ENCODE results near the gene PPP1R18. TPM values are rescaled to one million over a fixed set of nuclear protein-coding genes. Genes with fewer than 3 reads are reported as not detected.

Gene PPP1R18
- total RNA-seq = 76.3 and 96.5 TPM in 2 replicates

GRCh38 chr6:30686009-30686907 is at the start of gene PPP1R18:
Gene PPP1R18, minus strand, starts transcription at chr6:30686645. Its CDS starts 627 bp downstream, at chr6:30686018.

GRCh38 chr6:30719791-30720737 is 33.6 kb upstream of the PPP1R18 start, which contains the start of gene TUBB:
Gene TUBB, plus strand, starts transcription at chr6:30720352. Its CDS starts 155 bp downstream, at chr6:30720507.

GRCh38 chr6:30717129-30717844 is 30.8 kb upstream of the PPP1R18 start, which contains the start of gene MDC1:
Gene MDC1, minus strand, starts transcription at chr6:30717281. Its CDS starts 2,106 bp downstream, at chr6:30715175.

GRCh38 chr6:30690403-30691207 is 4.2 kb upstream of the PPP1R18 start, which contains the start of gene NRM:
Gene NRM, minus strand, starts transcription at chr6:30690984. Its CDS starts 10 bp downstream, at chr6:30690974.

GRCh38 chr6:30672445-30673253 is 13.8 kb downstream of the PPP1R18 start, which contains the start of gene DHX16:
Gene DHX16, minus strand, starts transcription at chr6:30673006. Its CDS starts 165 bp downstream, at chr6:30672841.

GRCh38 chr6:30646450-30647241 is 39.8 kb downstream of the PPP1R18 start, which contains the start of gene C6orf136:
Gene C6orf136, plus strand, starts transcription at chr6:30647133. Its CDS starts 99 bp downstream, at chr6:30647232.

GRCh38 chr6:30626484-30627366 is 59.7 kb downstream of the PPP1R18 start, which contains the start of gene ATAT1:
Gene ATAT1, plus strand, starts transcription at chr6:30626874.

Small RNAs within 50 kb of the gene (small RNA-seq; reads per million reads assigned to genes)
- not detected for gene RF00019

Other genes starting within 250 kb of the PPP1R18 start
- gene HLA-E, start 197.1 kb downstream of the PPP1R18 start, total RNA-seq = 395 and 418 TPM in 2 replicates
- 37.1 and 42.9 TPM in 2 replicates for gene GNL1, start 130.2 kb downstream of the PPP1R18 start, total RNA-seq
- gene PRR3, start 129.3 kb downstream of the PPP1R18 start, total RNA-seq = 9.3 and 10.2 TPM in 2 replicates
- gene ABCF1, start 115.2 kb downstream of the PPP1R18 start, total RNA-seq = 44.9 and 53.9 TPM in 2 replicates
- 54.2 and 58.6 TPM in 2 replicates for gene PPP1R10, start 69.4 kb downstream of the PPP1R18 start, total RNA-seq
- gene MRPS18B, start 68.8 kb downstream of the PPP1R18 start, total RNA-seq = 54.4 and 71.4 TPM in 2 replicates
- gene ATAT1, start 59.8 kb downstream of the PPP1R18 start, total RNA-seq = 6.0 and 6.5 TPM in 2 replicates
- 3.8 and 9.6 TPM in 2 replicates for gene C6orf136, start 39.5 kb downstream of the PPP1R18 start, total RNA-seq
- gene DHX16, start 13.6 kb downstream of the PPP1R18 start, total RNA-seq = 35.5 and 38.6 TPM in 2 replicates
- gene NRM, start 4.3 kb upstream of the PPP1R18 start, total RNA-seq = 5.9 and 13.1 TPM in 2 replicates
- 12.0 and 18.2 TPM in 2 replicates for gene MDC1, start 30.6 kb upstream of the PPP1R18 start, total RNA-seq
- 774 and 1,036 TPM in 2 replicates for gene TUBB, start 33.7 kb upstream of the PPP1R18 start, total RNA-seq
- gene FLOT1, start 56.0 kb upstream of the PPP1R18 start, total RNA-seq = 63.7 and 71.4 TPM in 2 replicates
- gene IER3, start 57.9 kb upstream of the PPP1R18 start, total RNA-seq = 113 and 169 TPM in 2 replicates
- gene DDR1, start 197.9 kb upstream of the PPP1R18 start, total RNA-seq = 4.9 and 5.7 TPM in 2 replicates
- gene GTF2H4, start 221.6 kb upstream of the PPP1R18 start, total RNA-seq = 12.8 and 21.8 TPM in 2 replicates
- gene VARS2, start 227.6 kb upstream of the PPP1R18 start, total RNA-seq = 16.0 and 20.2 TPM in 2 replicates
- gene SFTA2, start 245.5 kb upstream of the PPP1R18 start, total RNA-seq = not detected in 2 replicates

All from thoracic aorta endothelial cell (primary cell).